Keratinocyte (primary cell): Measurements from ENCODE around the gene LRRC41.

Source experiments
- EZH2 ChIP-seq: IDR thresholded peaks from one replicate; pipeline ENCODE4 v1.6.1; 2012; ENCODE audit warnings: inconsistent platforms, mild to moderate bottlenecking, low read length, moderate library complexity
- TF ChIP-seq, protein P1 (sequence below), 3 experiments: IDR thresholded peaks in 1 of 3; conservative IDR thresholded peaks in 1 of 3; optimal IDR thresholded peaks in 1 of 3; 2 replicates in 2 of 3; 3 replicates in 1 of 3; pipeline versions ENCODE3 to v1.5.1; 2011; ENCODE audit warnings: low read length in 3 of 3, mild to moderate bottlenecking in 3 of 3, moderate library complexity in 2 of 3, control low read depth in 1 of 3, inconsistent platforms in 1 of 3; ENCODE audit not compliant: insufficient read depth in 2 of 3; ENCODE audit errors: extremely low read depth in 1 of 3

DNA sequence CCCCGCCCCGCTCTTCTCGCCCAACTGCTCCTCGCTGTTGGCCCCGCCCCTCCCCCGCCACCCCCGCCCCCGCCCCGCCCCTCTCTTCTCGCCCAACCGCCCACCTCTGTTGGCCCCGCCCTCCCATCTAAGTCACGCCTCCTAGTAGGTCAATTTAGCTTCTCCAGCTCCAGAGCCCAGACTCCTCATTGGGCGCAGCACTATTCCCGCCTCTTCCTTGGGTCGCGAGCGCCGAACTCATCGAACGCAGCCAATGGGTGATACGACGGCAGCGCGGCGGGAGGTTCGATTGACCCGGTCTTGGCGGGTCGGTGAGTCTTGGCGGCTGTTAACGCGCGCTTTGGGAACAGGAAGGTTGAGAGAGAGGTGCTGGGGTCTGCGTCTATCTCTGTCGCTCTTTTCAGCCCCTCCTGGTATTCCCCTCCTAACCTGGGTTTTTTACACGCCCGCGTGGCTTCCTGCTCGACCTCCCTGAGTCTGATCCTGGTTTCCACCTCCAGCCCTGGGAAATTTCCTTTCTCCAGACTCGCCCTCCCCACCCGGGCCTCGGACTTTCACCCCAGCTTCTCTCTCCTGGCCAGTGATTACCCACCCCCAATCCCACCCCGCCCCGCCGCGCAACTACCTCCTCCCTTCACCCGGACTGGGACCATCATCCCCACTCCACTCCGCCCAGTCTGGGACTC, 55.8 kb downstream of the LRRC41 start, which contains the start of gene RAD54L:
- no peak for TF ChIP-seq EZH2
- TF ChIP-seq, protein P1, sequence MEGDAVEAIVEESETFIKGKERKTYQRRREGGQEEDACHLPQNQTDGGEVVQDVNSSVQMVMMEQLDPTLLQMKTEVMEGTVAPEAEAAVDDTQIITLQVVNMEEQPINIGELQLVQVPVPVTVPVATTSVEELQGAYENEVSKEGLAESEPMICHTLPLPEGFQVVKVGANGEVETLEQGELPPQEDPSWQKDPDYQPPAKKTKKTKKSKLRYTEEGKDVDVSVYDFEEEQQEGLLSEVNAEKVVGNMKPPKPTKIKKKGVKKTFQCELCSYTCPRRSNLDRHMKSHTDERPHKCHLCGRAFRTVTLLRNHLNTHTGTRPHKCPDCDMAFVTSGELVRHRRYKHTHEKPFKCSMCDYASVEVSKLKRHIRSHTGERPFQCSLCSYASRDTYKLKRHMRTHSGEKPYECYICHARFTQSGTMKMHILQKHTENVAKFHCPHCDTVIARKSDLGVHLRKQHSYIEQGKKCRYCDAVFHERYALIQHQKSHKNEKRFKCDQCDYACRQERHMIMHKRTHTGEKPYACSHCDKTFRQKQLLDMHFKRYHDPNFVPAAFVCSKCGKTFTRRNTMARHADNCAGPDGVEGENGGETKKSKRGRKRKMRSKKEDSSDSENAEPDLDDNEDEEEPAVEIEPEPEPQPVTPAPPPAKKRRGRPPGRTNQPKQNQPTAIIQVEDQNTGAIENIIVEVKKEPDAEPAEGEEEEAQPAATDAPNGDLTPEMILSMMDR (optimal IDR thresholded peaks at IDR 0.05 in 1 of 3, IDR thresholded peaks at IDR 0.05 in 1 of 3, conservative IDR thresholded peaks at IDR 0.05 in 1 of 3; ENCODE audit: extremely low read depth in 1 of 3, insufficient read depth in 2 of 3, low read length in 3 of 3), result no peak
